Muscle of back (tissue), 13 donors: Measurements from ENCODE around the gene NPFFR1. TPM values are rescaled to one million over a fixed set of nuclear protein-coding genes. Genes with fewer than 3 reads are reported as not detected.
A peak's percentile ranks its signal among the peaks of the same experiment; 100 is the strongest.

Experiments
- DNase-seq, 3 donors: peaks; one replicate each; pipeline versions ENCODE4 v3.0.0 to v3.0.0-alpha.2; 2013
- long read RNA-seq, 9 donors: transcript quantifications; one replicate each; lab custom pipeline, GENCODE V29; 2026
- polyA plus RNA-seq, 10 donors: library from polyadenylated mRNA; unstranded; fragments of 120-200 nt; gene quantifications; one replicate each; pipeline ENCODE4 v1.2.1, GENCODE V29; 2013; ENCODE audit not compliant: insufficient read length in 10 of 10

NPFFR1 gene, protein sequence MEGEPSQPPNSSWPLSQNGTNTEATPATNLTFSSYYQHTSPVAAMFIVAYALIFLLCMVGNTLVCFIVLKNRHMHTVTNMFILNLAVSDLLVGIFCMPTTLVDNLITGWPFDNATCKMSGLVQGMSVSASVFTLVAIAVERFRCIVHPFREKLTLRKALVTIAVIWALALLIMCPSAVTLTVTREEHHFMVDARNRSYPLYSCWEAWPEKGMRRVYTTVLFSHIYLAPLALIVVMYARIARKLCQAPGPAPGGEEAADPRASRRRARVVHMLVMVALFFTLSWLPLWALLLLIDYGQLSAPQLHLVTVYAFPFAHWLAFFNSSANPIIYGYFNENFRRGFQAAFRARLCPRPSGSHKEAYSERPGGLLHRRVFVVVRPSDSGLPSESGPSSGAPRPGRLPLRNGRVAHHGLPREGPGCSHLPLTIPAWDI
- under 1 TPM; 0.03 to 0.08 (median 0.06) TPM for polyA plus RNA-seq
- long read RNA-seq, donor 1: 0 reads
- long read RNA-seq, donor 2: 0 reads
- long read RNA-seq, donor 3: 0 reads
- long read RNA-seq, donor 4: 0 reads
- long read RNA-seq, donor 5: 0 reads
- long read RNA-seq, donor 6: 0 reads
- long read RNA-seq, donor 7: 0 reads
- long read RNA-seq, donor 8: 0 reads
- long read RNA-seq, donor 9: 0 reads

DNA sequence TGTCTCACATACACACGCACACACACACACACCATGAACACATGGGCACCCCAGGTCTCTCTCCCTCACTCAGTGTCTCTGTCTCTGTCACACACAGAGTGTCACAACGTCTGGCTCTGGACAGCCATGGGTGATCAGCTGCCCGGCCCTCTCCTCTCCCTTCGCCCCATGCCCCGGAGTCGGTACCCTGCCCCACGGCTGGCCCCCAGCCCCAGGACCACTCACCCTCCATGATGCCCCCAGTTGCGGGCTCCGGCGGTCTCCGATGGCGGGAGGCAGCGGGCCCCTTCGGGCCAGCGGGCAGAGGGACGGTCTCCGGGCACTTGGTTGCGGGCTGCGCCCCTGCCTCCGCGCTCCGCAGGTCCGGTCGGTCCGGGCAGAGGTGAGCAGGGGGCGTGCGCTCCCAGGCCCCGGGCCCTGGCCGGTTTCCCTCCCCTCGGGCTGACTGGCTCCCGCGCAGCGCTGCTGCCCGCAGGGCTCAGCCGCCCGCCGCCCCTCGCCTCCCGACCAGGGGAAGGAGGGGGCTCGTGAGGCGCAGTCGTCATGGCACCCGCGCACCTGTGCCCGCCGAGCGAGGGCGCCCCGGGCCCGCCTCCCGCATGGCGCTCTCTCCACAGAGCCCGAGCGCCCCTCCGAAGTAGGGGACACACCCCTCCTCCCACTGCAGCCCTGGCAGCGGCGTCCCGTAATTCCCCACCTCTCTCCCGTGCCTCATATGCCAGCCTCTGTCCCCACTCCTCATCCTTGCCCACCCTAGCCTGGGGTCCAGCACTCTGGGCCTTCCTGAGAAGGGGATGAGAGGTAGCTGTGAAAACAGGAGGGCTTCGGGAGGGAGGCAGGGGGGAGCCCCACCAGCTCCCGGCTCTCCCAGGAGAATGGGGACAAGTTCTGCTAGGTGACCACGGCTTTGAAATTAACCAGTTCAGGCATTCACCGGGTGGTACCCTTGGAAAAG lies at the start of gene NPFFR1:
Gene NPFFR1, minus strand, starts transcription at position 560 of the 955 bp plus-strand sequence. Its CDS starts 328 bp downstream, at position 232.
- DNase-seq: no peak

DNA sequence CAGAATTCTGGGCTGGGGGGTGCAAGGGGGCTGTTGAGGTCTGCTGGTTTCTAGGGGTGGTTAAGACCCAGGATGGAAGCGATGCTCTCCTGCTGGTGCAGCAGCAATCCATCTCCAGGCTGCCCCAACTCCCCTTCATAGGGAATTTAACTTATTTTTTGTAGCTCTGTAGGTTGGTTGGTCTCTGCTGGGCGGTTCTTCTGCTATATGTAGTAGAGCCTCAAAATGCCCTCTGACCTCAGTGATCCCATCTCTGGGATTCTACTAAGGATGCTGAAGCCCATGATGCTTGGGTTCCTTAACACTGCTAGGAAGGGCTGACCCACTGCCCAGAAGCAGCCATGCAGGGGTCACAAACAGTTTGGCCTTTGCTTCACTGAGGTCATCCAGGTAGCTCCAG lies 49.5 kb upstream of the NPFFR1 start:
- DNase-seq: no peak

DNA sequence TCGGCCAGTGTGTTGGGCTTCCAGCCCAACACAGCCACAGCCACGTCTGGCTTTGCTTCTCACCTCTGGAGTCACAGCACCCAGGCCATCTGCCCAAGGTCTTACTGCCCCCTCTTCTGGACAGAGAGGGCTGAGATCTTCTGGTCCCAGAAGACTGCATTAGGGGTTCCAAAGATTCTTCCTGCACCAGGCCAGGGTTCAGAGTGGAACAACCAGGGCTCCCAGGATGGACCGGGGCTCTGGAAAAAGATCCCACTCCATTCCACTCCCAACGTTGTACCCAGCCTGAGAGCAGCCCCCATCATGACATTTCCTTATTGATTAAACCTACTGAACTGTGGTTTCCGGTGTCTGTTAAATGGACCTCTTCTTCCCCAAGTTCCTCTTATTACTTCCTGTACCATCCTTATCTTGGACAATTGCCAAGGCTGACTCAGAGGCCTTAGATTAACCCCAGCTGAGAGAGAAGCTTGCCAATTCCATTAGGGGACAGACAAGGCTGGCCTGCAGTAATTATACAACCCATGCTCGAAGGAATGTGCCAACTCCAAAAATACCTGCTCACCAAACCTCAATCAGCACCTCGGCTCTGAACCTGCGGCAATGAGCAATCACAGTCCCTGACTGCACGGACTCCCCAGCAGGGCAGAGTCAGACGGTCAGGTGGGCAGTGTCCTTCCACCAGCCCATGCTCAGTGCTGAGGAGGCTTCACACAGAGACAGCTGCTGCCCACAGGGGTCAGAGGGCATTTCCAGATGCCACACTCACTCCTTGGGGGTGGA lies 47.9 kb upstream of the NPFFR1 start:
- peak; percentile 71 to 90 (median 73) for DNase-seq

DNA sequence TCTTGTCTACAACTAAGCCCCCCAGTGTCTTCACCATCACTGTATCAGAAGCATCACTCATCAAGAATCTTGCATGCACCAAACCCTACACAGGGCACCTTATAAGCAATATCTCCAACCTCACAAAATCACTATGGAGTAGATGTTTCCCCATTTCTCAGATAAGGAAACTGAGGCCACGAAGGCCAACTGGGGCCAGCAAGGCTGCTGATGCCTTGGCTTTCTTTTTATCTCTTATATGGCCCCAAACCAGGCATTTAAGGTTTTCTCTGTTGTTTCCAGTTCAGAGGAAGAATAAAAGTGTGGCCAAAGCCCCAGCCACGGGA lies 47.3 kb upstream of the NPFFR1 start:
- no peak for DNase-seq

DNA sequence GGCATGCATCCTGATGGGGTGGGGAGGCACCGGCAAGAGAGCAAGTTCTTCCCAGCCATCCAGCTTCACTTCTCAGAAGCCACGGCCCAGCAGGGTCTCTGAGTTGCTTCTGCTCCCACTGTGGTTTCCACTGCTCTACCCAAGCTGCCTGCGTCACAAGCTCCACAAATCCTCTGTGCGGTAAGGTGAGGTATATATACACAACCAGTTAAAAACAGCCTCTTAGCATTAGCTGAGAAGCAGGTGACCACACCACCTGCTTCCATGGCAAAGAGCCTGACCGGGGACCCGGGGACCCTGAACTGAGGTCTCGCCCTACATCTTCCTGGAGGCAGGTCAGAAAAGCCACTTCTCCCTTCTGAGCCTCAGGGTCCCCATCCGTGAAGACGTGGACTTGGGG lies 46.9 kb upstream of the NPFFR1 start:
- no peak for DNase-seq

DNA sequence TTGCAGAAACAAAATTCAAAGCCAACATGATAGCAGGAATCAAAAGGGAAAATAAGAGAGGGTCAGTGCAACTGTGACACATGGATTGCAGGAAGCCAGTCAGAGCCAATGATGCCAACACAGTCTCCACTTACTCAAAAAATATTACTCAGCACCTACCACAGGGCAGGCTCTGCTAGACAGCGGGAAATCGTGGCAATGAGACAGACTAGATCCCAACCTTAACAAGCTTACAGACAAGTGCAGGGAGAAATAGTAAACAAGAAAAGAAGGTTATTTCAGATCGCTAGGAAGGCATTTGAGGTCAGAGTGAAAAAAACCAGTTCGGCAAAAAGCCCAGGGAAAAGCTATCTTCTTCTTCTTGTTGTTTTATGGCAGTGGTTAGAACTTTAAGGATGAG lies 45.2 kb upstream of the NPFFR1 start:
- DNase-seq: no peak

DNA sequence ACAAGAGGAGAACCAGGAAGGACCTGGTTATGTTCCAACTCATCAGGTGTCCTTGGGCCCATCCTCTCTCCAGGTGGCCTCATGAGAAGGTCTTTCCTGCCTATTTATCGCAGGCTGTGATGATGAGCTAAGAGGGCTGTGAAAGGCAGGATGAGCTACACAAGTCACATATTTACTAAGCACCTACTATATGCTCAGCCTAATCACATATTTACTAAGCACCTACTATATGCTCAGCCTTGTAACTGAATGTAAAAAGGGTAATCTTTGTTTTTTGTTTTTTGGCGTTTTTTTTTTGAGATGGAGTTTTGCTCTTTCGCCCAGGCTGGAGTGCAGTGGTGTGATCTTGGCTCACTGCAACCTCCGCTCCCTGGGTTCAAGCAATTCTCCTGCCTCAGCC lies 44.2 kb upstream of the NPFFR1 start:
- DNase-seq: no peak

DNA sequence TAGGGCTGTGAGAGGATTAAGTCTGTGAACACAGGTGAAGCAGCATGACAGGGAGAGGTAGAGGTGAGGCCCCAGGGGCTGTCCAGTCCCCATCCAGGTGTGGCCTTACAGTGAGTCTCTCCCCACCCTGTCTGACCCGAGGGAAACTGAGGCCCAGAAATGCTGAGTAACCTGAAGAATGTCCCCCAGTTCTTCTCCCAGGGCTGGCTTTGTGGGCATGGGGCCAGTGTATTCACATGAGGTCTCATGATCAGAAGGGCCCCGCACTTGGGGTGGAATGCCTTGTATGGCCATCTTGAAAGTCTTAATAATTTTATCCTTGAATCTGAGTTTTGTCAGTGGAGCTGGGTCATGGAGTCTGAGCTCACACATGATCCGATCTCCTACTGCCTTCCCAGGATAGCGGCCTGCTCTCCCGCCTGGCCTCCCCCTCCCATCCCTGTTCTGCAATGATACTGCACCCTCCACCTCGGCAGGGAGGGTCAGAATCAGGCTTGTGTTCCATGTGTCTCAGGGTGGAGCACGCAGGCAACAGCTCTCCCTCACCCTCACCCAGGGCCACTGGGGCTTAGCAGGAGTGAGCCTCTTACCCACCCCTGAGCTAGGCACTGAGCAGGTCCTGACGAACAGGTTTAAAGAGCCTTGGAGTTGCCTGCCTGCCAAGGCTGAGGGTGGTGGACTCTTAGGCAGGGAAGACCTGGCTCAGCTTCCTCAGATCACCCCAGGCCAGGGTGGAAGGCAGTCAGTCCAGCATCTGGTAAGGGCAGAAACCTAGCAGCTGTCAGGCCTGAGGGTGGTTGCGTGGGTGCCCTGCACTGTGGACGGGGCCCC lies 41.4 kb upstream of the NPFFR1 start:
- DNase-seq: no peak

DNA sequence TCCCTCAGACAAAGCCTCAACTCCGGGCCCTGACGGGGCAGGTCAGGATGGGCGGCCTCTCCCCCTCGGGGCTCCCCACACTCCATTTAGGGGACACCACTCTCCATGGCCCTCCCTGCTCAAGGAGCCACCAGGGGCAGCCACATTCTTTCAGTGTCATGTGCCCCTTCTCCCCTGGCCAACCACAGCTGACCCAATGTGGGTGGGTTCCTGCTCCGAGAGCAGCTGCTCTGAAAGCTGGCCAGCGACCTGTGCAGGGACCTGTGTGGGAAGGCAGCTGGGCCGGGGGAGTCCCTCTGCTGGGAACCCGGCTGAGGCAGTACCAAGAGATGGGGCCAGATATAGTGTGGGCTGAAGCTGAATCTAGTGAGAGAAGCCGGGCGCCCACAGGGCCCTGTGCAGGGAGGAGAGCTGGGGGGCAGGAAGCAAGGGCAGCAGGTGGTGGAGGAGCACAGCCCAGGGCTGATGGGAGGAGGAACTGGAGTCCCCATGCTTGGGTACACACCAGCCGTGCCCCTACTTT lies 40.6 kb upstream of the NPFFR1 start:
- DNase-seq: peak; percentile 66 to 83 (median 68)

DNA sequence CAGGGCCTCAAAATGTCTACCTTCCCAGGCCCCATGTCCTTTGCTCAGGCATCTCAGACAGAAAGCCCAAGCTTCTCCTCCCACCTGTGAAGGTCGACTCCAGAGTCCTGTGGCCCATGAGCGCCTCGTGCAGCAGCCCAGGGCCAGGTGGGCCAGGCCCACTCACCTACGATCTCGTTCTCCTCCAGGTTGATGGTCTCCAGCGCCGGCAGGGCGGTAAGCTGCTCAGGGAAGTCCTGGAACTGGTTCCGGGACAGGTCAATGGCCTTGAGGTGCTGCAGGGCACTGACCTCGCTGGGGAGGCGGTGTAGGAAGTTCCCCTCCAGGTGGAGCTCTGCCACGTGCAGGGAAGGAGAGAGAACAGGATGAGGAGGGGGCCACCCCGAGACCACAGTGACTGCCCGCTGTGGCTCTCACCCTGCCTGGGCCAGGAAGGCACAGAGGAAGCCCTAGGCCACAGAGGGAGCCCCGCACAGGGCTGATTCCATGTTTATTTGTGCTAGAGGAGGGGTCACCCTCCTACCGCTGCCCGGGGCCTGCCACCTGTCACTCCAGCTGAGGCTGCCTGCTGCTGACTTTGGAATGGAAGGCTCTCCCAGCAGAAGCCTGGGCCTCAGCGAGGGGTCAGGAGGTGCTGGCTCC lies 40.0 kb upstream of the NPFFR1 start:
- DNase-seq: no peak

DNA sequence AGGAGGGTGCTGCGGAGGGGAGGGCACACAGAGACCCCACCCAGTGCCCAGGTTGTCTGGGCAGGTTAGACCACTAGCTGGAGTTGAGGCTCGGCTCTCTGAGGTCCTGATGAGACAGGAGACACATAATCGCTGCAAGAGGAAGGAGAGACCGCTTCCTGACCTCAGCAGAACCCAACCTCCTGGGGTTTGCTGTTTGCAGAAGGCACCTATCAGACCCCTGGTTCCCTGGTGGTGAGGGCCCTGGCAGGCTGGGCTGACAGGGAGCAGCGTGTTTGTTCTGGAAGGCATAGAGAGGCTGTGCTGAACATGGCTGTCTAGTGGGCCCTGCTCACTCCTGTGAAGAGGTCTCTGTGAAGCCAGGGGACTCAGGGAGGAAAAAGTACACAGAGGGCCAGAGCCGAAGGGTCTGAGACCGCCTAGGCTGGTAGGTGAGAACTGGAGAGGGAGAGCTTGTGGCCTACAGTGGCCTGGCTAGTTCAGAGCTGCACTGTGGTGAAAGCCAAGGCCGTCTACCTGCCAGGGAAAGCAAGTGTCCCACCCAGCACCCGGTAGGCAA lies 39.4 kb upstream of the NPFFR1 start:
- DNase-seq: no peak

DNA sequence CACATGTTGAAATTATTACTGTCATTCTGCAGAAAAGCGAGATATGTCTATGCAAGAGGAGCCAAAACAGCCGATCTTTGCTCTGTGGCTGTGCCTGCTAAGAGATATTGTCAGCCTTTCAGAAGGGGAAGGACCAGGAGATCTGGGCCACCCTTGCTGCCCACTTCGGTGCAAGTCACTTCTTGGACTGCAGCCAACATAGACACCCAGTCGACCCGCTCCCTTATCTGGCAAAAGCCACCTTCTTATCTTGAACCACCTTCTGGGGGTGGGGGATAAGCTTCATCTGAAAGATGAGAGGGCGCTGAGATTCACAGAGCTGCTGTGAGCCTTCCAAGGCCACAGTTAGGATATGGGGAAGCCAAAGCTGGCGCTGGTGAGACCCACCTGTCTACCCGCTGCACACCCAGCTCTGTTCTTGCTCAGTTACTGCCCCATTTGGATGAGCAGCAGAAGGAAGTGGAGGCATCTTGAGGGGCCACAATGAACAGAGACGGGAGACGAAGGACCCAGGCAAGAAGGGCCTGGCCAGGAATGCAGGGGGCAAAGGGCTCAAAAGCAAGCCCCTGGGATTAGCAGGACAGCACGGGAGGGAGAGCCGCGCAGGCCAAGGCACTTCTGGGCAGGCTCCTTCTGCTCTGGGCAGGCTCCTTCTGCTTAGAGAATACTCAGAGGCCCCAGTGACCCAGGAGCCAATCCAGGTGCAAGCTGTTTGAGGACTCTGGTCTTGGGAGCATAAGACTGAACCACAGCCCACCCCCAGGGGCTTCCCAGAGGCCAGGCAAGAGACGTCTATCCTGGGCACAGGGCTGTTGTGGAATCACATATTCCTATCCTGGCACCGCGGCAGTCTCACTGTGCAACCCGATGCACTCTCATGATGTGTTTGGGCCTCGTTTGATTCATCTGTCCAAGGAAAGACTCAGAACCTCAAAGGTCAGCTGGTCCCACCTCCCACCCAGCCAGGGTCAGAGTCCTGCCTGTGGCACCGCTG lies 38.4 kb upstream of the NPFFR1 start:
- DNase-seq: no peak

DNA sequence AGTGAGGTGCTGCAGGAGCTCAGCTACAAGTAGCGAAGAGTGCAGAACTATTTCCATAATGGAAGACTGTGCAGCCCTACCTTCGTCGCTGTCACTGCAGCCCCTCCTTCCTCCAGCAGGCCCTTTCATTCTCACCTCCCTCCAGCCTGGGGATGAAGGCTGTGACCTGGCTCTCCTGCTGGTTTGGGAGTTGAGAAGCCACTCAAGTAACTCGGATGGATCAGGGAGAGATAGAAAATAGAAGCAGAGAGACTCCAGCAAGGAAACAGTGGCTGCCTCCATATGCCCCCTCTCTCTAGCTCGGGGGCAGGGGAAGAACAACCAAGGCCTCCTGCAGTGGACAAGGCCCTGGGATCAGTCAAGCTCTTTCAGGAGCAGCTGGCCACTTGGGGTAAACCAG lies 37.4 kb upstream of the NPFFR1 start:
- no peak for DNase-seq

DNA sequence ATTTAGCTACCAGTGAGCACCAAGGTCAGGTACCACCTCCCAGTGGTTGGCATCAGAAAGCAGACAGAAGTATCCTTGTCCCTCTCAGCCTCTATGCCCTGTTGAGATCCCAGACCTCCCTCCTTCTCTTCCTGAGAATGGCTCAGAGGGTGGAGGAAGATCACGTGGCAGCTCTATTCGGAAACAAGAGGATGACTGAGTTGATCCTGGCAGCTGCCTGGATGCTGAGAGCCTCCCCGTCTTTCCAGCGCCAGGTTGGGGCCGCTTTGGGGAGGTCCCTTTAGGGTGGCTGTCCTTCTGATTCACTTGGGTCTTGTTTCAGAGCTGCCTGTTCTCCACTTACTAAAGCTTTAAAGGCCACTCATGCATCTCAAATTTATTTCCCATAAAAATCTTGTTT lies 36.9 kb upstream of the NPFFR1 start:
- no peak for DNase-seq

DNA sequence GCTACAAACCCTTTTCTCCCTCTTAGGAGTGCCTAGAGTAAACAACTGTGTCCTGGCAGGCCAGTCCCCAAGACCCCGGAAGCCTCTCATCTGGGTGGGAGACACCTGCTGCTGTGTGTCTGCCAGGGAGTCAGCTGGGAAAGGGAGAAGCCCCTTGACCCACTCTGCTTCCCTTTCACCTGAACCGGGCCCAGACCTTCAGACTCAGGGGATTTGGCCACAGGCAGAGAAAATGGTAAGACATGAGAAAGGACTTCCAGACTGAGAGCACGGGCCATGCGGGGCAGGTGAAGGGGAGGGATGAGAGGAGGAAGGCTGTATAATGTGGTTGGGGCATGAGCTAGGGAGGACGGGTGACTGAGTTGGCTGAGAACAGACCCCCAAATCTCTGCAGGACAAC lies 36.0 kb upstream of the NPFFR1 start:
- DNase-seq: no peak

DNA sequence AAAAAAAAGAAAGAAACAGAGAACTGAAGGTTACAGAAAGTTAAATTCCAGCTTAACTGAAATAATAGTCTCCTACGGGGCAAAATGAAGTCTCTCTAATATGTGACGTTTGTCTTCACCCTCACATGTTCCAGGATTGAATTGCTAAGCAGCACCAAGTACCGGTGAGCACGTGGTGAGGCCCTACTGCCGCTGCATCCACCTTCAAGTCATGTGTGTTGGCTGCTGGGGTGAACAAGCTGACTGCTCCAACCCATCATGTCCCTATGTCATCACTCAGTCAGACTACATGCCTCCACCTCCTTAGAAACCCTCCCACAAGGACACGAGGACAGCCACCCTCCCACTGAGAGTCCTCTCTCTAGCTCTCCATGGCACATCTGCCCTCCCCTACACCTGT lies 35.4 kb upstream of the NPFFR1 start:
- no peak for DNase-seq

DNA sequence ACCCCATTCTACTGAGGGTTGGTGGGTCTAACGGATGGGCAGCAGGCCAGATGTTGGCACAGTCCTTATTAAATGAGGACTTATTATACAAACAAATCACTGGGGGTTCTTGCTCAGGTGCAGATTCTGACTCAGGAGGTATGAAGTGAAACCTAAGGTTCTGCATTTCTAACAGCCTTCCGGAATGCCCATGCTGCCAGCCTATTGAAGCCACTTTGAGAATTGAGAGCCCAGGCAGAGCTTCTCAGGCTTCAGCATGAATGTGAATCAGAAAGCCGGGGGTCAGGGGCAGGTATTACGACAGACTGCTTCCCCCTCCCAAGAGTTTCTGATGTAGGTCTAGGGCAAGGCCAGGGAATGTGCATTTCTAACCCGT lies 34.1 kb upstream of the NPFFR1 start:
- DNase-seq: no peak

DNA sequence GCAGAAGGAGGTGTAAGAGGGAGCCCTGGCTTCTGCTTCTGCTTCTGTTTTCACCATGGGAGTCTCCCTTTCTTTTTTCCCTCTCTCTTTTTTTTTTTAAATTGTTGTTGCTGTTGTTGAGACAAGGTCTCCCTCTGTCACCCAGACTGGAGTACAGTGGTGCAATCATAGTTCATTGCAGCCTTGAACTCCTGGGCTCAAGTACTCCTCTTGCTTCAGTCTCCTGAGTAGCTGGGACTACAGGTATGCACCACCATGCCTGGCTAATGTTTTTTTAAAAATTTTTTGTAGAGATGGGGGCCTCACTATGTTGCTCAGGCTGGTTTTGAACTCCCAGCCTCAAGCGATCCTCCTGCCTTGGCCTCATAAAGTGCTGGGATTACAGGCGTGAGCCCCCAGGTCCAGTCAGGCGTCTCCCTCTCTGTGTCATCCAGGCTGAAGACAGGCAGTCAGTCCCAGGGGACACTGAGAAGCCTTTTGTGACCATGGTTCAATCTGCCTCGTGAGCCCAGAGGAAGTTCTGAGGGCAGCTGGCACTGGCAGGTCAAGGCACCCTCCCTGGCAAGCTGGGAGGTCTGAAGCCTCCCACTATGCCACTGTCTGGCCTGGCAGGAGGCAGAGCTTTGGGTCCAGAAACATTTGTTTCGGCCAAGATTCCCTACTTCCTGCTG lies 33.6 kb upstream of the NPFFR1 start:
- no peak for DNase-seq
